SH-SY5Y (cell line): Measurements from ENCODE around the gene EDEM3.

Experiments
- GATA2 ChIP-seq: IDR thresholded peaks from 2 replicates; pipeline ENCODE4 v1.6.1; 2011; ENCODE audit warnings: mild to moderate bottlenecking, low read depth, low read length
- GATA3 ChIP-seq: IDR thresholded peaks from 2 replicates; pipeline ENCODE4 v1.6.1; 2011; ENCODE audit warnings: low read depth, mild to moderate bottlenecking, low read length, moderate library complexity

GRCh38 chr1:184665360-184665759 is 89.3 kb downstream of the EDEM3 start:
- TF ChIP-seq GATA3 (no peak), GATA2 (no peak)
